HCT116 (cell line): Measurements from ENCODE around the gene CD247.

Experiments used
- CBX3 ChIP-seq: IDR thresholded peaks from 2 replicates; pipeline ENCODE4 v1.6.1; 2012; ENCODE audit warnings: low read depth
- CEBPB ChIP-seq: IDR thresholded peaks from 2 replicates; pipeline ENCODE4 v1.6.1; 2012; ENCODE audit warnings: low read depth
- CTCF ChIP-seq, 3 experiments: fragments of 200-600 bp in 1 of 3; sonication (generic) in 1 of 3; IDR thresholded peaks in 2 of 3; conservative IDR thresholded peaks in 1 of 3; 2 replicates each; pipeline ENCODE4 v1.5.1; 2012 to 2017; ENCODE audit warnings: low read depth in 2 of 3, low read length in 2 of 3, antibody characterized with exemption in 1 of 3, borderline replicate concordance in 1 of 3, control low read depth in 1 of 3, mild to moderate bottlenecking in 1 of 3, mixed read lengths in 1 of 3, mixed run types in 1 of 3, moderate library complexity in 1 of 3; ENCODE audit not compliant: insufficient read depth in 1 of 3
- EZH2 ChIP-seq: fragments of 200-600 bp; sonication (generic); IDR thresholded peaks from 2 replicates; pipeline ENCODE4 v1.6.1; 2017; ENCODE audit warnings: antibody characterized with exemption, mixed run types
- POLR2A ChIP-seq: IDR thresholded peaks from 2 replicates; pipeline ENCODE4 v1.7.0; 2011; ENCODE audit warnings: borderline replicate concordance; ENCODE audit not compliant: insufficient read depth, insufficient read length; ENCODE audit errors: extremely low read depth
- RAD21 ChIP-seq: IDR thresholded peaks from 2 replicates; pipeline ENCODE4 v1.6.1; 2012; ENCODE audit warnings: low read depth, mild to moderate bottlenecking
- SIN3A ChIP-seq: IDR thresholded peaks from 2 replicates; pipeline ENCODE4 v1.6.1; 2012; ENCODE audit warnings: low read depth

DNA sequence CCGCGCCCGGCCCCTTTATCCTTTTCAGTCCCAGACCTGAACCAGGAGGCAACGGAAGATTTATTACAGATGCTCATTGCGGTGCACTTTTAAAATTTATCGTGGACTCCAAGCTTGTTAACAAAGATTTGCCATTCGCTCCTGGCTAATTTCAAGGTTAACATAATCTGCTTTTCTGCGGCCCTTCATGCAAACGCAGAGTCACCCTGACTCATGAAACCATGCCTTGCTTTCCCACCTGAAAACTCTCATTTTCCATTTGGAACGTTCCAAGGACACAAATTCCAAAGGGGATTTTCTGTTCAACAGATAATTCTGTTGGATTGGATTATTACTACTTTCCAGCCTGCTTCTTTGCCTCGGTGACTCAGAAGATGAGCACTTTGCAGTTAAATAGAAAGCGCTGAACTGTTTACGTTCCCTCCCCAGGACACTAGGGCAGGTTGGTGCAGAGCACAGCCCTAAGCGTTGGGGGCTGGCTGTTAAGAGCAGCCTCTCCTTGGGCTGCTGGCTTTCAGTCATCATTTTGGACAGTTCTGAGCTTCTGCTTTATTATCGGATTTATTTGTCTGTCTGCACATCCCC lies 51.1 kb downstream of the CD247 start:
- TF ChIP-seq CTCF (IDR thresholded peaks at IDR 0.05 in 2 of 3, conservative IDR thresholded peaks at IDR 0.05 in 1 of 3; ENCODE audit: borderline replicate concordance in 1 of 3, insufficient read depth in 1 of 3, low read depth in 2 of 3, low read length in 2 of 3) (no peak), RAD21 (no peak), CEBPB (no peak), CBX3 (no peak), SIN3A (no peak), POLR2A (no peak), EZH2 (no peak)
